Measurements from ENCODE around the gene G6PC3. TPM values are rescaled to one million over a fixed set of nuclear protein-coding genes. Genes with fewer than 3 reads are reported as not detected.
A peak's percentile ranks its signal among the peaks of the same experiment; 100 is the strongest.

Gene G6PC3
- total and polyA plus RNA-seq, 5 donors from 2014 or later: 10.7 to 21.5 (median 15.6) TPM

- ATAC-seq (ENCODE audit: low read depth in 2 of 2) (no peak), DNase-seq (no peak)
- Histone ChIP-seq H3K36me3 (ENCODE audit: control insufficient read depth, insufficient read depth, low read length) (peaks cover 5% of the 10 kb centered on the region), H3K4me1 (ENCODE audit: control insufficient read depth, insufficient read depth, low read length, poor library complexity, severe bottlenecking) (peaks cover 25% of the 10 kb centered on the region), H3K27me3 (ENCODE audit: control insufficient read depth, insufficient read depth, low read length) (no peaks in the 10 kb centered on the region), H3K4me3 (ENCODE audit: low read depth, low read length) (peak overlapping the region; percentile 76), H3K9me3 (ENCODE audit: control insufficient read depth in 2 of 2, low read length in 2 of 2) (no peaks in the 10 kb centered on the region), H3K27ac (ENCODE audit: insufficient read depth, low read length, poor library complexity, severe bottlenecking) (no peak overlapping the region)
- Mint-ChIP-seq H3K4me1 (peaks cover 12 to 40% (median 23%) of the 10 kb centered on the region in 4 donors), H3K27ac (peak overlapping the region in 2 of 3 donors; percentile 91 to 96), H3K4me3 (peak overlapping the region; percentile 93 to 97 (median 94)), H3K27me3 (peaks cover 5% of the 10 kb centered on the region), H3K36me3 (peaks cover 12% of the 10 kb centered on the region), H3K9me3 (no peaks in the 10 kb centered on the region)
These were observed 1.2 kb downstream of the G6PC3 start for GRCh38 chr17:44071772-44072171.

DNA sequence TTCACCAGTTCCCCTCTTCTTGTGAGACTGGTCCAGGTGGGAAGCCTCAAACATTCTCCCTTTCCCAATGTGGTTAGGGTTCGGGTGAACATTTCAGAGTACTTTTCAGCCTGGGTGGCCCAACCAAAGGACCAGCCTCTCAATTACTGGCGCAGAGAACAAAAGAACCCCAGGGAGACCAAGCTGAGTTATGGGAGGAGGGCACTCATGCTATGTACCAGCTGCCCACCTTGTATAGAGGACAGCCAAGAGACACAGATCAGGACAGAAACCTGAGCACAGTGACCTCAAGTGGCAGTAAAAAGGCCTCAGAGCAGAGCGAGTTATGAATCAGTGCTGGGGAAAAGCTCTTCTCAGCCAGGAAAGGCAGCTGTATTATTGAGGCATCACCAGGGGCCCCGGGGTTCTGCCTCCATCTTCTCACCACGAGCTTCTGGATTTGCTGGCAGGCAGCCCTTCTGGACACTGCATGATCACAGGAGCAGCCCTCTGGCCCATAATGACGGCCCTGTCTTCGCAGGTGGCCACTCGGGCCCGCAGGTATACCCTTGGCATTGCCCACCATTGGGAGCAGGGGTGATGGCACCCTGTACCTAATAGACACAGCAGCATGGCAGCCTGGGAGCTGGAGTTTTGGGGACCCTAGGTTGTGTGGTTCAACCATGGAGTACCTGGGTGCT, 3.8 kb downstream of the G6PC3 start:
- H3K27me3 ChIP-seq (ENCODE audit: control insufficient read depth, insufficient read depth, low read length): no peaks in the 10 kb centered on the region
- Mint-ChIP-seq H3K4me1 (peaks cover 11 to 24% (median 17%) of the 10 kb centered on the region in 4 donors), H3K36me3 (peaks cover 12% of the 10 kb centered on the region), H3K27ac (peak overlapping the region in 1 of 3 donors; percentile 17), H3K9me3 (no peaks in the 10 kb centered on the region), H3K27me3 (peaks cover 5% of the 10 kb centered on the region), H3K4me3 (peak overlapping the region in 1 of 4 donors; percentile 48)
- H3K36me3 ChIP-seq (ENCODE audit: control insufficient read depth, insufficient read depth, low read length): peaks cover 12% of the 10 kb centered on the region
- DNase-seq: no peak
- H3K9me3 ChIP-seq (ENCODE audit: control insufficient read depth in 2 of 2, low read length in 2 of 2): no peaks in the 10 kb centered on the region
- no peak for ATAC-seq (ENCODE audit: low read depth in 2 of 2)
- no peak overlapping the region for H3K27ac ChIP-seq (ENCODE audit: insufficient read depth, low read length, poor library complexity, severe bottlenecking)
- no peak overlapping the region for H3K4me3 ChIP-seq (ENCODE audit: low read depth, low read length)
- H3K4me1 ChIP-seq (ENCODE audit: control insufficient read depth, insufficient read depth, low read length, poor library complexity, severe bottlenecking): peaks cover 21% of the 10 kb centered on the region

- peaks cover 15% of the 10 kb centered on the region for H3K36me3 ChIP-seq (ENCODE audit: control insufficient read depth, insufficient read depth, low read length)
- peaks cover 20% of the 10 kb centered on the region for H3K4me1 ChIP-seq (ENCODE audit: control insufficient read depth, insufficient read depth, low read length, poor library complexity, severe bottlenecking)
- Mint-ChIP-seq H3K36me3 (peaks cover 14% of the 10 kb centered on the region), H3K27ac (no peak overlapping the region), H3K4me3 (peak overlapping the region in 1 of 4 donors; percentile 48), H3K9me3 (no peaks in the 10 kb centered on the region), H3K4me1 (peaks cover 9 to 24% (median 16%) of the 10 kb centered on the region in 4 donors), H3K27me3 (peaks cover 5% of the 10 kb centered on the region)
- DNase-seq (no peak), ATAC-seq (ENCODE audit: low read depth in 2 of 2) (no peak)
- no peaks in the 10 kb centered on the region for H3K9me3 ChIP-seq (ENCODE audit: control insufficient read depth in 2 of 2, low read length in 2 of 2)
- no peak overlapping the region for H3K27ac ChIP-seq (ENCODE audit: insufficient read depth, low read length, poor library complexity, severe bottlenecking)
- no peak overlapping the region for H3K4me3 ChIP-seq (ENCODE audit: low read depth, low read length)
- no peaks in the 10 kb centered on the region for H3K27me3 ChIP-seq (ENCODE audit: control insufficient read depth, insufficient read depth, low read length)
These were observed 4.4 kb downstream of the G6PC3 start for GRCh38 chr17:44074911-44075285.

GRCh38 chr17:44075598-44076293, 5.2 kb downstream of the G6PC3 start:
- Histone ChIP-seq H3K4me3 (ENCODE audit: low read depth, low read length) (no peak overlapping the region), H3K4me1 (ENCODE audit: control insufficient read depth, insufficient read depth, low read length, poor library complexity, severe bottlenecking) (peaks cover 13% of the 10 kb centered on the region), H3K36me3 (ENCODE audit: control insufficient read depth, insufficient read depth, low read length) (peaks cover 16% of the 10 kb centered on the region), H3K27me3 (ENCODE audit: control insufficient read depth, insufficient read depth, low read length) (no peaks in the 10 kb centered on the region), H3K27ac (ENCODE audit: insufficient read depth, low read length, poor library complexity, severe bottlenecking) (no peak overlapping the region), H3K9me3 (ENCODE audit: control insufficient read depth in 2 of 2, low read length in 2 of 2) (no peaks in the 10 kb centered on the region)
- Mint-ChIP-seq H3K27ac (peak overlapping the region in 1 of 3 donors; percentile 60), H3K27me3 (peaks cover 5% of the 10 kb centered on the region), H3K9me3 (no peaks in the 10 kb centered on the region), H3K4me1 (peaks cover 5 to 16% (median 12%) of the 10 kb centered on the region in 4 donors), H3K4me3 (peak overlapping the region in 1 of 4 donors; percentile 66), H3K36me3 (peaks cover 16% of the 10 kb centered on the region)
- no peak for DNase-seq
- ATAC-seq (ENCODE audit: low read depth in 2 of 2): no peak

- no peak for DNase-seq
- peaks cover 5% of the 10 kb centered on the region for H3K27me3 Mint-ChIP-seq
- H3K9me3 Mint-ChIP-seq: no peaks in the 10 kb centered on the region
- no peak for ATAC-seq (ENCODE audit: low read depth in 2 of 2)
- no peaks in the 10 kb centered on the region for H3K9me3 ChIP-seq (ENCODE audit: control insufficient read depth in 2 of 2, low read length in 2 of 2)
- H3K4me3 Mint-ChIP-seq: no peak overlapping the region
- H3K4me1 ChIP-seq (ENCODE audit: control insufficient read depth, insufficient read depth, low read length, poor library complexity, severe bottlenecking): peaks cover under 1% of the 10 kb centered on the region
- peaks cover 0 to 9% (median 5%) of the 10 kb centered on the region in 4 donors for H3K4me1 Mint-ChIP-seq
- H3K27me3 ChIP-seq (ENCODE audit: control insufficient read depth, insufficient read depth, low read length): no peaks in the 10 kb centered on the region
- no peak overlapping the region for H3K27ac ChIP-seq (ENCODE audit: insufficient read depth, low read length, poor library complexity, severe bottlenecking)
- H3K4me3 ChIP-seq (ENCODE audit: low read depth, low read length): no peak overlapping the region
- H3K36me3 ChIP-seq (ENCODE audit: control insufficient read depth, insufficient read depth, low read length): peaks cover 20% of the 10 kb centered on the region
- peaks cover 16% of the 10 kb centered on the region for H3K36me3 Mint-ChIP-seq
- peak overlapping the region; percentile 14 to 73 (median 60) for H3K27ac Mint-ChIP-seq
These were observed 6.4 kb downstream of the G6PC3 start for GRCh38 chr17:44076716-44077594.

- no peak overlapping the region for H3K27ac Mint-ChIP-seq
- DNase-seq (no peak), ATAC-seq (ENCODE audit: low read depth in 2 of 2) (peak in 1 of 2 donors; percentile 26)
- no peak overlapping the region for H3K27ac ChIP-seq (ENCODE audit: insufficient read depth, low read length, poor library complexity, severe bottlenecking)
- peaks cover 5% of the 10 kb centered on the region for H3K27me3 Mint-ChIP-seq
- H3K9me3 Mint-ChIP-seq: no peaks in the 10 kb centered on the region
- H3K36me3 Mint-ChIP-seq: peaks cover 18% of the 10 kb centered on the region
- no peak overlapping the region for H3K4me3 Mint-ChIP-seq
- H3K4me1 Mint-ChIP-seq: peaks cover 0 to 5% (median 3%) of the 10 kb centered on the region in 4 donors
- no peaks in the 10 kb centered on the region for H3K9me3 ChIP-seq (ENCODE audit: control insufficient read depth in 2 of 2, low read length in 2 of 2)
- H3K36me3 ChIP-seq (ENCODE audit: control insufficient read depth, insufficient read depth, low read length): peaks cover 26% of the 10 kb centered on the region
- H3K27me3 ChIP-seq (ENCODE audit: control insufficient read depth, insufficient read depth, low read length): no peaks in the 10 kb centered on the region
- no peak overlapping the region for H3K4me3 ChIP-seq (ENCODE audit: low read depth, low read length)
- no peaks in the 10 kb centered on the region for H3K4me1 ChIP-seq (ENCODE audit: control insufficient read depth, insufficient read depth, low read length, poor library complexity, severe bottlenecking)
These were observed 7.0 kb downstream of the G6PC3 start for GRCh38 chr17:44077595-44077909.

DNA sequence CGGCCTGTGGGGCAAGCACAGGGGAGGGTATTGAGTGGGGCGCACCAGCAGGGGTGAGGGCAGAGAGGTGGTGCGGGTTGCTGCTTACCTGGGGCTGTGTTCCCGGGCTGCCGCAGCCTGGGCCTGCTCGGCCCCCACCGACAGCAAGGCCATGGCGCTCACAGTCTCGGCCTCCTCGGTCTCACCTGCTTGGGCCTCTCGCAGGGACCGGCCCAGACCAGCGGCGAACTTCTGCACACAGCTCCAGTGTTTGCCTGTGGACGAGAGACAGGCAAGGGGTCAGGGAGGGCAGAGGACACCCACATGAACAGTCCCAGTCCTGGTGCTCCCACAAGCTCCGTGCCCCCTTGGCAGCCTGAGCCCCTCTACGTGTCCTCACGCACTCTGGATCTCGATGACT, 7.9 kb downstream of the G6PC3 start:
- Histone ChIP-seq H3K4me3 (ENCODE audit: low read depth, low read length) (no peak overlapping the region), H3K27me3 (ENCODE audit: control insufficient read depth, insufficient read depth, low read length) (no peaks in the 10 kb centered on the region), H3K36me3 (ENCODE audit: control insufficient read depth, insufficient read depth, low read length) (peaks cover 32% of the 10 kb centered on the region), H3K4me1 (ENCODE audit: control insufficient read depth, insufficient read depth, low read length, poor library complexity, severe bottlenecking) (no peaks in the 10 kb centered on the region), H3K27ac (ENCODE audit: insufficient read depth, low read length, poor library complexity, severe bottlenecking) (no peak overlapping the region), H3K9me3 (ENCODE audit: control insufficient read depth in 2 of 2, low read length in 2 of 2) (no peaks in the 10 kb centered on the region)
- no peak overlapping the region for H3K4me3 Mint-ChIP-seq
- DNase-seq (no peak), ATAC-seq (ENCODE audit: low read depth in 2 of 2) (no peak)
- H3K4me1 Mint-ChIP-seq: peaks cover 0 to 1% (median 0%) of the 10 kb centered on the region in 4 donors
- no peaks in the 10 kb centered on the region for H3K9me3 Mint-ChIP-seq
- H3K27ac Mint-ChIP-seq: no peak overlapping the region
- peaks cover 21% of the 10 kb centered on the region for H3K36me3 Mint-ChIP-seq
- no peaks in the 10 kb centered on the region for H3K27me3 Mint-ChIP-seq

All from CD4-positive, CD25-positive, alpha-beta regulatory T cell (primary cell).